HepG2 (cell line): ENCODE results near the gene RALB. TPM values are rescaled to one million over a fixed set of nuclear protein-coding genes. Genes with fewer than 3 reads are reported as not detected.

Source experiments
- ARNT ChIP-seq: fragments of 450-650 bp; IDR thresholded peaks from 2 replicates; pipeline ENCODE4 v1.6.1; 2017
- ARNT2 ChIP-seq: sonication (generic); formaldehyde crosslinking; IDR thresholded peaks from 2 replicates; pipeline ENCODE4 v1.8.0; 2022; ENCODE audit warnings: mild to moderate bottlenecking, low read depth, missing genetic modification reagents, moderate library complexity
- GATAD2A ChIP-seq: IDR thresholded peaks from 2 replicates; pipeline ENCODE4 v1.6.1; 2016
- NFYB ChIP-seq: sonication (generic); formaldehyde crosslinking; IDR thresholded peaks from 2 replicates; pipeline ENCODE4 v1.4.0; 2020; ENCODE audit warnings: missing genetic modification reagents
- ONECUT2 ChIP-seq: sonication (generic); formaldehyde crosslinking; IDR thresholded peaks from 2 replicates; pipeline ENCODE4 v1.4.0; 2020; ENCODE audit warnings: missing genetic modification reagents
- RXRB ChIP-seq: IDR thresholded peaks from 2 replicates; pipeline ENCODE4 v1.6.1; 2016; ENCODE audit warnings: borderline replicate concordance, missing genetic modification reagents, missing compliant biosample characterization
- SMARCE1 ChIP-seq: fragments of 450-650 bp; IDR thresholded peaks from 2 replicates; pipeline ENCODE4 v1.6.1; 2017; ENCODE audit warnings: borderline replicate concordance
- SNAI1 ChIP-seq: sonication (generic); formaldehyde crosslinking; IDR thresholded peaks from 2 replicates; pipeline ENCODE4 v1.5.0; 2020; ENCODE audit warnings: mild to moderate bottlenecking, missing genetic modification reagents, borderline replicate concordance
- ZNF143 ChIP-seq: sonication (generic); formaldehyde crosslinking; IDR thresholded peaks from 2 replicates; pipeline ENCODE4 v1.4.0; 2020; ENCODE audit warnings: missing genetic modification reagents
- polyA plus RNA-seq, 8 experiments: library from polyadenylated mRNA; depleted of rRNA in 3 of 8; stranded (reverse) in 7 of 8; unstranded in 1 of 8; fragments of >200 nt; fragmentation: Illumina TruSeq in 4 of 8; extraction: Trizol in 4 of 8; gene quantifications; 2 replicates each; pipeline versions ENCODE4 v1.2.1 to v1.2.3, GENCODE V29; 2011 to 2016; ENCODE audit warnings: low read depth in 4 of 8, missing spikeins in 1 of 8, mixed read lengths in 1 of 8; ENCODE audit not compliant: insufficient read depth in 1 of 8
- total RNA-seq, 5 experiments: library from RNA; depleted of rRNA; stranded (reverse); fragments of >200 nt; fragmentation: Illumina TruSeq; extraction: Trizol; gene quantifications; 2 replicates each; pipeline ENCODE4 v1.2.3, GENCODE V29; 2016; ENCODE audit warnings: low read depth in 1 of 5
- TF ChIP-seq, protein P1 (sequence below): sonication (generic); formaldehyde crosslinking; IDR thresholded peaks from 2 replicates; pipeline ENCODE4 v1.4.0; 2020; ENCODE audit warnings: mild to moderate bottlenecking, missing genetic modification reagents
- TF ChIP-seq, protein P2 (sequence below): sonication (generic); formaldehyde crosslinking; IDR thresholded peaks from 2 replicates; pipeline ENCODE4 v1.9.0; 2021; ENCODE audit warnings: missing genetic modification reagents, borderline replicate concordance
- TF ChIP-seq, protein P3 (sequence below): sonication (generic); formaldehyde crosslinking; IDR thresholded peaks from 2 replicates; pipeline ENCODE4 v1.8.0; 2022; ENCODE audit warnings: mild to moderate bottlenecking, missing genetic modification reagents; ENCODE audit not compliant: insufficient replicate concordance
- TF ChIP-seq, protein P4 (sequence below): sonication (generic); formaldehyde crosslinking; IDR thresholded peaks from 2 replicates; pipeline ENCODE4 v1.4.0; 2020; ENCODE audit warnings: missing genetic modification reagents, mild to moderate bottlenecking, borderline replicate concordance
- TF ChIP-seq, protein P5 (sequence below): sonication (generic); formaldehyde crosslinking; IDR thresholded peaks from 2 replicates; pipeline ENCODE4 v1.8.1; 2023; ENCODE audit warnings: mild to moderate bottlenecking, missing genetic modification reagents

Gene RALB
- total and polyA plus RNA-seq, 2 of the 13 experiments (the other 11 are each of a cell fraction or from before 2014, with no cell fraction given), result 37.8 to 43.2 TPM

DNA sequence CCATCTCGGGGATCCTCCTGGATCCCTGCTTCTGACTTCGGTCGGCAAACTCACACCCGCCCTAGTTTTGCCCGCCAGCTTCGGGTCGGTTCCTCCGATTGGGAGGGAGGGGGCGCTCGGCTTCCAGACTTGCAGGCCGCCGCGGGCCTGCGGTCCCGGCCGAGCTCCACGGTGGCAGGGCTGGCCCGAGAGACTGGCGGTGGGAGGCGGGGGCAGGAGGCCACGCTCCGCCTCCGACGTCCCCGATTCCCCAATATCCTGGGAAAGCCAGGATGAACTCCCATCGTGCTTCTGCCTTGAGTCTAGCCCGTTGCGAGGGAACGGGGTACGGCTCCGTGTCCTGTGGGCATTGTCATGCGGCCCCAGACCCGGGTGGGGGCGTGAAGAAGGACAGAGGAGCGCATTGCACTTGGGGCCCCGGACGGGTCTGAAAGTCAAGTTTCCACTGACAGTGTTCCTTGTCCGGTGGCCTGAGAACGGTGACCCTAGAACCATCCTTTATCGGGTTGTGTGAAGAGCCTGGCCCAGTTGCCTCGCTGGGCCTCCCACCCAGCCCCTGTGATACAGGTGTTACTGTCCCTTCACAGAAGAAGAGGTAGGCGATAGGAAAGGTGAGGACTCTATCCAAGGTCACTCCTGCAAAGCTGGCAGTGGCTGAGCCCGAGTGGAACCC is 90.9 kb downstream of the RALB start (continued):
- TF ChIP-seq, protein P1, sequence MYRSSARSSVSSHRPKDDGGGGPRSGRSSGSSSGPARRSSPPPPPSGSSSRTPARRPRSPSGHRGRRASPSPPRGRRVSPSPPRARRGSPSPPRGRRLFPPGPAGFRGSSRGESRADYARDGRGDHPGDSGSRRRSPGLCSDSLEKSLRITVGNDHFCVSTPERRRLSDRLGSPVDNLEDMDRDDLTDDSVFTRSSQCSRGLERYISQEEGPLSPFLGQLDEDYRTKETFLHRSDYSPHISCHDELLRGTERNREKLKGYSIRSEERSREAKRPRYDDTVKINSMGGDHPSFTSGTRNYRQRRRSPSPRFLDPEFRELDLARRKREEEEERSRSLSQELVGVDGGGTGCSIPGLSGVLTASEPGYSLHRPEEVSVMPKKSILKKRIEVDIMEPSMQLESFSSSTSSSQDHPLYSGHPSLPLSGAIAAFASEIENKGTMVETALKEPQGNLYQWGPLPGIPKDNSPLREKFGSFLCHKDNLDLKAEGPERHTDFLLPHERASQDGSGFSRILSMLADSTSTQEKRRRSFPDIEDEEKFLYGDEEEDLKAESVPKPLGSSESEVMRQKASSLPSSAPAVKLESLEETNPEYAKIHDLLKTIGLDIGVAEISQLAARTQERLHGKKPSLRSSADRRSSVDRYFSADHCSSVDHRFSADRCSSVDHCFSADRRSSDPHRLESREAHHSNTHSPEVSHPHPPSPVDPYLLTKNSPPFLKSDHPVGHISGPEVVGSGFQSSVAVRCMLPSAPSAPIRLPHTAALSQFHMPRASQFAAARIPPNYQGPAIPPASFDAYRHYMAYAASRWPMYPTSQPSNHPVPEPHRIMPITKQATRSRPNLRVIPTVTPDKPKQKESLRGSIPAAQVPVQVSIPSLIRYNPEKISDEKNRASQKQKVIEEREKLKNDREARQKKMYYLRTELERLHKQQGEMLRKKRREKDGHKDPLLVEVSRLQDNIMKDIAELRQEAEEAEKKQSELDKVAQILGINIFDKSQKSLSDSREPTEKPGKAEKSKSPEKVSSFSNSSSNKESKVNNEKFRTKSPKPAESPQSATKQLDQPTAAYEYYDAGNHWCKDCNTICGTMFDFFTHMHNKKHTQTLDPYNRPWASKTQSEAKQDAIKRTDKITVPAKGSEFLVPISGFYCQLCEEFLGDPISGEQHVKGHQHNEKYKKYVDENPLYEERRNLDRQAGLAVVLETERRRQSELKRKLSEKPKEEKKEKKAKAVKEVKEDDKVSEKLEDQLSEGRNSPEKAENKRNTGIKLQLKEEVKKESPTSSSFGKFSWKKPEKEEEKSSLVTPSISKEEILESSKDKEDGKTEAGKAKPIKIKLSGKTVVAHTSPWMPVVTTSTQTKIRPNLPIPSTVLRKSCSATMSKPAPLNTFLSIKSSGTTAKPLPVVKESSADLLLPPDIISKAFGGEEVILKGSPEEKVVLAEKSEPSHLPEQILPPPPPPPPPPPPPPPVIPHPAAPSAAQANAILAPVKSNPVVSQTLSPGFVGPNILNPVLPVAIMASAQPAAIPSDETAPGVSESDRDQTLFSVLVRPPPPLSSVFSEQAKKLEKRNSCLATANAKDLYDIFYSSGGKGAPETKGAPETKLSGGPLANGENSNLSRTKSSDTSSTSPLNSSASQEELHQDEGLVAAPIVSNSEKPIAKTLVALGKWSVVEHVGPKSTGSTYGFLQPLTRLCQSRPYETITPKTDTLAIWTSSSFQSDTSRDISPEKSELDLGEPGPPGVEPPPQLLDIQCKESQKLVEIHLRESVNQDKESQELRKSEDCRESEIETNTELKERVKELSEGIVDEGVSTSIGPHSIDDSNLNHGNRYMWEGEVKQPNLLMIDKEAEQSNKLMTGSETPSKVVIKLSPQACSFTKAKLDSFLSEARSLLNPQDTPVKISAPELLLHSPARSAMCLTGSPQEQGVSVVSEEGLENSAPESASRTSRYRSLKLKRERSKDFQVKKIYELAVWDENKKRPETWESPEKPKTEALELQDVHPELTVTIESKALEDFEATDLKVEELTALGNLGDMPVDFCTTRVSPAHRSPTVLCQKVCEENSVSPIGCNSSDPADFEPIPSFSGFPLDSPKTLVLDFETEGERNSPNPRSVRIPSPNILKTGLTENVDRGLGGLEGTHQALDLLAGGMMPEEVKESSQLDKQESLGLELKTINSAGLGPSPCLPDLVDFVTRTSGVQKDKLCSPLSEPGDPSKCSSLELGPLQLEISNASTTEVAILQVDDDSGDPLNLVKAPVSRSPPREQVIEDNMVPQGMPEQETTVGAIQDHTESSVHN (CRISPR knock-in tag), result no peak
- peak; percentile 42; the same call in 1 of the 2 replicates for TF ChIP-seq RXRB (CRISPR knock-in tag)
- TF ChIP-seq, protein P2, sequence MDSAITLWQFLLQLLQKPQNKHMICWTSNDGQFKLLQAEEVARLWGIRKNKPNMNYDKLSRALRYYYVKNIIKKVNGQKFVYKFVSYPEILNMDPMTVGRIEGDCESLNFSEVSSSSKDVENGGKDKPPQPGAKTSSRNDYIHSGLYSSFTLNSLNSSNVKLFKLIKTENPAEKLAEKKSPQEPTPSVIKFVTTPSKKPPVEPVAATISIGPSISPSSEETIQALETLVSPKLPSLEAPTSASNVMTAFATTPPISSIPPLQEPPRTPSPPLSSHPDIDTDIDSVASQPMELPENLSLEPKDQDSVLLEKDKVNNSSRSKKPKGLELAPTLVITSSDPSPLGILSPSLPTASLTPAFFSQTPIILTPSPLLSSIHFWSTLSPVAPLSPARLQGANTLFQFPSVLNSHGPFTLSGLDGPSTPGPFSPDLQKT (CRISPR knock-in tag), result no peak
- TF ChIP-seq ARNT, result no peak
- TF ChIP-seq, protein P3, sequence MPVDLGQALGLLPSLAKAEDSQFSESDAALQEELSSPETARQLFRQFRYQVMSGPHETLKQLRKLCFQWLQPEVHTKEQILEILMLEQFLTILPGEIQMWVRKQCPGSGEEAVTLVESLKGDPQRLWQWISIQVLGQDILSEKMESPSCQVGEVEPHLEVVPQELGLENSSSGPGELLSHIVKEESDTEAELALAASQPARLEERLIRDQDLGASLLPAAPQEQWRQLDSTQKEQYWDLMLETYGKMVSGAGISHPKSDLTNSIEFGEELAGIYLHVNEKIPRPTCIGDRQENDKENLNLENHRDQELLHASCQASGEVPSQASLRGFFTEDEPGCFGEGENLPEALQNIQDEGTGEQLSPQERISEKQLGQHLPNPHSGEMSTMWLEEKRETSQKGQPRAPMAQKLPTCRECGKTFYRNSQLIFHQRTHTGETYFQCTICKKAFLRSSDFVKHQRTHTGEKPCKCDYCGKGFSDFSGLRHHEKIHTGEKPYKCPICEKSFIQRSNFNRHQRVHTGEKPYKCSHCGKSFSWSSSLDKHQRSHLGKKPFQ, result no peak
- peak; percentile 34; the same call in 1 of the 2 replicates for TF ChIP-seq GATAD2A (CRISPR knock-in tag)
- TF ChIP-seq, protein P4, sequence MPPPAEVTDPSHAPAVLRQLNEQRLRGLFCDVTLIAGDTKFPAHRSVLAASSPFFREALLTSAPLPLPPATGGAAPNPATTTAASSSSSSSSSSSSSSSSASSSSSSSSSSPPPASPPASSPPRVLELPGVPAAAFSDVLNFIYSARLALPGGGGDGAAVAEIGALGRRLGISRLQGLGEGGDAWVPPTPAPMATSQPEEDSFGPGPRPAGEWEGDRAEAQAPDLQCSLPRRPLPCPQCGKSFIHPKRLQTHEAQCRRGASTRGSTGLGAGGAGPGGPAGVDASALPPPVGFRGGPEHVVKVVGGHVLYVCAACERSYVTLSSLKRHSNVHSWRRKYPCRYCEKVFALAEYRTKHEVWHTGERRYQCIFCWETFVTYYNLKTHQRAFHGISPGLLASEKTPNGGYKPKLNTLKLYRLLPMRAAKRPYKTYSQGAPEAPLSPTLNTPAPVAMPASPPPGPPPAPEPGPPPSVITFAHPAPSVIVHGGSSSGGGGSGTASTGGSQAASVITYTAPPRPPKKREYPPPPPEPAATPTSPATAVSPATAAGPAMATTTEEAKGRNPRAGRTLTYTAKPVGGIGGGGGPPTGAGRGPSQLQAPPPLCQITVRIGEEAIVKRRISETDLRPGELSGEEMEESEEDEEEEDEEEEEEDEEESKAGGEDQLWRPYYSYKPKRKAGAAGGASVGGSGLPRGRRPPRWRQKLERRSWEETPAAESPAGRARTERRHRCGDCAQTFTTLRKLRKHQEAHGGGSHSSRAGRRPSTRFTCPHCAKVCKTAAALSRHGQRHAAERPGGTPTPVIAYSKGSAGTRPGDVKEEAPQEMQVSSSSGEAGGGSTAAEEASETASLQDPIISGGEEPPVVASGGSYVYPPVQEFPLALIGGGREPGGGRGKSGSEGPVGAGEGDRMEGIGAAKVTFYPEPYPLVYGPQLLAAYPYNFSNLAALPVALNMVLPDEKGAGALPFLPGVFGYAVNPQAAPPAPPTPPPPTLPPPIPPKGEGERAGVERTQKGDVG (CRISPR knock-in tag), result no peak
- TF ChIP-seq ARNT2 (CRISPR knock-in tag), result peak; percentile 68; the same call in 1 of the 2 replicates
- TF ChIP-seq ZNF143, result peak; percentile 37; the same call in 1 of the 2 replicates
- TF ChIP-seq SMARCE1, result no peak
- TF ChIP-seq, protein P5, sequence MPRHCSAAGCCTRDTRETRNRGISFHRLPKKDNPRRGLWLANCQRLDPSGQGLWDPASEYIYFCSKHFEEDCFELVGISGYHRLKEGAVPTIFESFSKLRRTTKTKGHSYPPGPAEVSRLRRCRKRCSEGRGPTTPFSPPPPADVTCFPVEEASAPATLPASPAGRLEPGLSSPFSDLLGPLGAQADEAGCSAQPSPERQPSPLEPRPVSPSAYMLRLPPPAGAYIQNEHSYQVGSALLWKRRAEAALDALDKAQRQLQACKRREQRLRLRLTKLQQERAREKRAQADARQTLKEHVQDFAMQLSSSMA (CRISPR knock-in tag), result no peak
- no peak for TF ChIP-seq SNAI1
- TF ChIP-seq NFYB (CRISPR knock-in tag), result no peak
- TF ChIP-seq ONECUT2 (CRISPR knock-in tag), result no peak
